MCF 10A (cell line): ENCODE measurements around the gene NRXN3. TPM values are rescaled to one million over a fixed set of nuclear protein-coding genes. Genes with fewer than 3 reads are reported as not detected.

Source experiments
- BruUV-seq: library from RNA; stranded (reverse); fragments of 400-500 nt; replicated peaks from 2 replicates; lab custom pipeline; 2021; lab: Mats Ljungman, UMichigan
- CTCF ChIA-PET: fragments of 300-600 bp; sonication (Branson Sonifier 250); formaldehyde crosslinking; extraction: SDS; loops from one replicate; lab custom pipeline; 2021; ENCODE audit warnings: antibody characterized with exemption, inconsistent platforms; lab: Yijun Ruan, JAX
- POLR2A ChIA-PET: fragments of 300-600, 350-650 bp; sonication (Branson Sonifier 250); formaldehyde crosslinking; extraction: SDS; loops from one replicate; lab custom pipeline; 2020; ENCODE audit warnings: antibody characterized with exemption, inconsistent platforms; lab: Yijun Ruan, JAX
- DNase-seq: peaks from one replicate; pipeline ENCODE4 v3.0.0-alpha.2; 2018; ENCODE audit not compliant: unreplicated experiment
- H3K27ac Mint-ChIP-seq: one replicate; pipeline ENCODE4 v1.8.0; 2022; ENCODE audit warnings: mild to moderate bottlenecking, low read depth, mixed read lengths; ENCODE audit not compliant: unreplicated experiment
- H3K27me3 Mint-ChIP-seq: one replicate; pipeline ENCODE4 v1.8.0; 2022; ENCODE audit warnings: mixed read lengths; ENCODE audit not compliant: insufficient read depth, unreplicated experiment
- H3K36me3 Mint-ChIP-seq: one replicate; pipeline ENCODE4 v1.8.0; 2022; ENCODE audit warnings: mild to moderate bottlenecking, moderate library complexity, mixed read lengths; ENCODE audit not compliant: insufficient read depth, unreplicated experiment
- H3K4me1 Mint-ChIP-seq: one replicate; pipeline ENCODE4 v1.8.0; 2022; ENCODE audit warnings: mixed read lengths; ENCODE audit not compliant: insufficient read depth, unreplicated experiment
- H3K4me3 Mint-ChIP-seq: one replicate; pipeline ENCODE4 v1.8.0; 2022; ENCODE audit warnings: mild to moderate bottlenecking, moderate library complexity, mixed read lengths; ENCODE audit not compliant: unreplicated experiment
- H3K9me3 Mint-ChIP-seq: one replicate; pipeline ENCODE4 v1.8.0; 2022; ENCODE audit warnings: mixed read lengths; ENCODE audit not compliant: unreplicated experiment
- CTCF ChIP-seq: fragments of 200-600 bp; IDR thresholded peaks from one replicate; pipeline ENCODE4 v1.8.0; 2022; ENCODE audit warnings: antibody characterized with exemption, mild to moderate bottlenecking; ENCODE audit not compliant: unreplicated experiment
- intact Hi-C: fragments of 100-400 bp; cut with micrococcal nuclease; formaldehyde crosslinking; loops from 2 replicates; pipeline ENCODE4 v1.14.1; 2022
- total RNA-seq: library from RNA; stranded (reverse); gene quantifications from 2 replicates; pipeline ENCODE4 v1.2.3, GENCODE V29; 2022

NRXN3 gene
- total RNA-seq, 1 experiment from 2014 or later, result not detected

DNA sequence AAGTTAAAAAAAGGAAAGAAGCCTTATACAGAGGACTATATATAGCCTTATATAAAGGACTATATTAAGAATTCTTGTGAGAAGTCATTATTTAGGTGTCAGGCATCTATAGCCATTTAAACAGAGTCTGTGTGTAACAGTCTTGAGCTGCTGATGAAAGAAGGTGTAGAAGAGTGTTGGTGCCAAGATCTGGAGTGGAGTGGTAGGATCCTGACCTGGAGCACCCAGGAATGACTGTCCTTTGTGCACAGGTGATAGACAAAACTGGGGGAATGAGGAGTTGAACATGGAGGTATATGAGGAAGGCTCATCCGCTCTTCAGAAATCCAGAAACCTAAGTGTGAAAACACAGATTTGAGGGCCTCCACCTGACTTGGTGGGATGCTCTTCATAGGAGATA, 747.3 kb downstream of the NRXN3 start:
- POLR2A ChIA-PET, result no interaction called here

DNA sequence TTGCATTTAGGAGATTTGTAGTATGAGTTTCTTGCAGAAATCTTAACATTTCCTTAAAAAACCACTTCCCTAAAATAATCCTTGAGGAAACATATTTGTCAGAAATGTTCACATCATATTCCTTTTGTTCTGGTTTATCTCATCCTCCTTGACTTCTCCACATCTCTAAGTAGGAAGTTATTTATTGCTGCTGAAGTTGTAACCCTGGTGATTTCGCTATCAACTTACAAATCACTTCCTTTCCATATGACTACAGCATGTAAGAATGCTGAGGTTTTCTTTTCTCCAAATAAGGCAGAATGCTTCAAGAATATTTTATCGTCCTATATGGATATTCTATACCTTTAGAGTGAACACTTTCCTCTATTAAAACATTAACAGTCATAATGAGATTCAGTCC, 751.7 kb downstream of the NRXN3 start:
- peaks cover 16% of the 10 kb centered on the region for H3K27me3 Mint-ChIP-seq
- no peaks in the 10 kb centered on the region for H3K4me1 Mint-ChIP-seq
- no TSS peak for BruUV-seq
- H3K27ac Mint-ChIP-seq, result no peak overlapping the region
- DNase-seq, result no peak
- ChIA-PET POLR2A (no interaction called here), CTCF (interaction anchor here (3.5 kb wide), 1 partner anchor 12 kb away, joined by 12 read pairs; no protein-coding TSS in a partner anchor)
- intact Hi-C loops, result no loop called here
- H3K36me3 Mint-ChIP-seq, result no peaks in the 10 kb centered on the region
- H3K4me3 Mint-ChIP-seq, result no peak overlapping the region
- H3K9me3 Mint-ChIP-seq, result no peaks in the 10 kb centered on the region
- no peak for TF ChIP-seq CTCF

More for the DNA sequence above, 747.3 kb downstream of the NRXN3 start:
- TF ChIP-seq CTCF, result no peak
- H3K9me3 Mint-ChIP-seq, result no peaks in the 10 kb centered on the region
- intact Hi-C loops, result no loop called here
- H3K27ac Mint-ChIP-seq, result no peak overlapping the region
- H3K36me3 Mint-ChIP-seq, result no peaks in the 10 kb centered on the region
- CTCF ChIA-PET, result interaction anchor here (0.7 kb wide), 2 partner anchors 25 to 287 kb away, joined by 3 read pairs; no protein-coding TSS in a partner anchor
- no TSS peak for BruUV-seq
- H3K4me1 Mint-ChIP-seq, result no peaks in the 10 kb centered on the region
- peaks cover 51% of the 10 kb centered on the region for H3K27me3 Mint-ChIP-seq
- DNase-seq, result peak; percentile 12
- H3K4me3 Mint-ChIP-seq, result no peak overlapping the region

GRCh38 chr14:78927261-78927660, 757.1 kb downstream of the NRXN3 start:
- Mint-ChIP-seq H3K9me3 (no peaks in the 10 kb centered on the region), H3K27me3 (no peaks in the 10 kb centered on the region), H3K4me1 (no peaks in the 10 kb centered on the region), H3K27ac (no peak overlapping the region), H3K4me3 (no peak overlapping the region), H3K36me3 (no peaks in the 10 kb centered on the region)
- no peak for TF ChIP-seq CTCF
- intact Hi-C loops, result no loop called here
- ChIA-PET CTCF (interaction anchor here (0.6 kb wide), 1 partner anchor 344 kb away, joined by 3 read pairs; no protein-coding TSS in a partner anchor), POLR2A (no interaction called here)
- BruUV-seq, result no TSS peak
- no peak for DNase-seq

DNA sequence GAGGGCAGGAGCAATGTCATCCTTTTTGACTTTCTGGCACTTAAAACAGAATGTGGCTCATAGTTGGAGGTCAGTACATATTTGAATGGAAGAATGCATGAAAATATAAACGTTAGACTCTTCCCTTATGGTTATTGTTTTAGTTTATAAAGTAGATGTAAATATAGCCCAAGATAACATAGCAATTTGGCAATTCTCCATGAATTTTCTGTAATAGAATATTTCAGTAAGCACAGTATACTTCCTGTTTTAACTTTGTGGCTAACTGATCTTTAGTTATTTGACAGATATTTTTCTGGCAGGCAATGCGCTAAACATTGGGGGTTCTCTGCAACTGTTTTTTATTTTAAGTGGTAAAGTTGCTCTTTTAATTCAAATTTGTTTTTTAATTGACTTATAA, 763.0 kb downstream of the NRXN3 start:
- Mint-ChIP-seq H3K27ac (no peak overlapping the region), H3K36me3 (no peaks in the 10 kb centered on the region), H3K4me1 (no peaks in the 10 kb centered on the region), H3K4me3 (no peak overlapping the region), H3K27me3 (peaks cover 20% of the 10 kb centered on the region), H3K9me3 (no peaks in the 10 kb centered on the region)
- intact Hi-C loops, result no loop called here
- BruUV-seq, result no TSS peak
- DNase-seq, result no peak
- ChIA-PET CTCF (interaction anchor here (0.5 to 3.5 kb wide), 19 partner anchors 8 to 1636 kb away, joined by 3 to 35 read pairs (median 4); no protein-coding TSS in a partner anchor), POLR2A (no interaction called here)
- TF ChIP-seq CTCF, result no peak
